K562 (cell line): ENCODE results near the gene RSPH6A. TPM values are rescaled to one million over a fixed set of nuclear protein-coding genes. Genes with fewer than 3 reads are reported as not detected.

Source experiments
- ATAC-seq: fragments of 200-7000 bp; cut with Tn5 transposase; 3 replicates; pipeline ENCODE4 v1.9.1; 2020; ENCODE audit warnings: moderate library complexity
- BruUV-seq: library from RNA; stranded (reverse); fragments of 400-500 nt; replicated peaks from 2 replicates; lab custom pipeline; 2021; lab: Mats Ljungman, UMichigan
- CTCF ChIA-PET: fragments of 300-600 bp; formaldehyde crosslinking; extraction: SDS; loops from one replicate; lab custom pipeline; 2021; ENCODE audit warnings: low intra/inter-chr PET ratio; lab: Yijun Ruan, JAX
- POLR2A ChIA-PET: fragments of 300-600, 350-650 bp; sonication (Branson Sonifier 250); formaldehyde crosslinking; extraction: SDS; loops from one replicate; lab custom pipeline; 2021; ENCODE audit warnings: antibody characterized with exemption, inconsistent platforms; lab: Yijun Ruan, JAX
- DNase-seq, 4 experiments: peaks; one replicate each; pipeline versions ENCODE4 v3.0.0 to v3.0.0-alpha.2; 2011 to 2018; ENCODE audit warnings: low spot score in 3 of 4, mixed read lengths in 3 of 4; ENCODE audit errors: extremely low read depth in 1 of 4
- FAIRE-seq: peaks from 2 replicates; lab custom pipeline; 2011; peaks lifted over from hg19 to GRCh38; lab: Jason Lieb, UNC
- H2AFZ ChIP-seq: 2 replicates; pipeline ENCODE4 v1.6.0; 2011; ENCODE audit warnings: low read depth, low read length, control low read depth, inconsistent platforms
- H3K27ac ChIP-seq: fragments of 200-600 bp; 3 replicates; pipeline ENCODE4 v1.8.0; 2011; ENCODE audit warnings: low read depth, mild to moderate bottlenecking, control low read depth, inconsistent platforms, low read length, moderate library complexity, mixed read lengths; ENCODE audit errors: extremely low read depth
- H3K27me3 ChIP-seq, 2 experiments: fragments of 300-600 bp in 1 of 2; 2 replicates in 1 of 2; 3 replicates in 1 of 2; pipeline versions ENCODE4 v1.6.0 to v1.8.0; 2011; ENCODE audit warnings: inconsistent platforms in 2 of 2, low read length in 2 of 2, mild to moderate bottlenecking in 1 of 2, mixed read lengths in 1 of 2, moderate library complexity in 1 of 2; ENCODE audit not compliant: control insufficient read depth in 2 of 2, insufficient read depth in 2 of 2
- H3K36me3 ChIP-seq: fragments of 300-600 bp; 3 replicates; pipeline ENCODE4 v1.8.0; 2011; ENCODE audit warnings: mild to moderate bottlenecking, low read length, inconsistent platforms; ENCODE audit not compliant: control insufficient read depth, insufficient read depth
- H3K4me1 ChIP-seq, 2 experiments: fragments of 200-600 bp in 1 of 2; replicated peaks in 1 of 2; 2 replicates in 1 of 2; 3 replicates in 1 of 2; pipeline versions ENCODE4 v1.5.1 to v1.8.0; 2011; ENCODE audit warnings: inconsistent platforms in 2 of 2, low read length in 2 of 2, mild to moderate bottlenecking in 1 of 2, mixed read lengths in 1 of 2, moderate library complexity in 1 of 2; ENCODE audit not compliant: control insufficient read depth in 2 of 2, insufficient read depth in 2 of 2
- H3K4me2 ChIP-seq: 2 replicates; pipeline ENCODE4 v1.6.1; 2011; ENCODE audit warnings: low read length, control low read depth, inconsistent platforms, mixed read lengths; ENCODE audit not compliant: insufficient read depth
- H3K4me3 ChIP-seq: fragments of 200-600 bp; sonication (generic), shearing (Covaris generic); 2 replicates; pipeline ENCODE4 v1.5.1; 2016; ENCODE audit warnings: control low read depth, inconsistent platforms
- H3K79me2 ChIP-seq: fragments of 200-600 bp; 3 replicates; pipeline ENCODE4 v1.8.0; 2011; ENCODE audit warnings: low read length, inconsistent platforms; ENCODE audit not compliant: control insufficient read depth, insufficient read depth
- H3K9ac ChIP-seq, 2 experiments: 2 replicates each; pipeline versions ENCODE4 v1.6.0 to v1.6.1; 2011; ENCODE audit warnings: low read depth in 2 of 2, low read length in 2 of 2, control low read depth in 1 of 2, inconsistent platforms in 1 of 2, mild to moderate bottlenecking in 1 of 2, mixed read lengths in 1 of 2; ENCODE audit not compliant: insufficient read depth in 1 of 2
- H3K9me1 ChIP-seq: one replicate; pipeline ENCODE4 v1.6.0; 2011; ENCODE audit warnings: inconsistent platforms, mild to moderate bottlenecking, low read length, moderate library complexity; ENCODE audit not compliant: control insufficient read depth, insufficient read depth
- H3K9me3 ChIP-seq: replicated peaks from 2 replicates; pipeline ENCODE4 v1.5.1; 2011; ENCODE audit warnings: low read depth, low read length, inconsistent platforms; ENCODE audit not compliant: control insufficient read depth, insufficient read depth
- H4K20me1 ChIP-seq: replicated peaks from 2 replicates; pipeline ENCODE4 v1.6.1; 2011; ENCODE audit warnings: low read length, inconsistent platforms, mixed read lengths; ENCODE audit not compliant: control insufficient read depth, insufficient read depth
- ADNP ChIP-seq: fragments of 200-800 bp; sonication (Bioruptor generic); IDR thresholded peaks from 2 replicates; pipeline ENCODE4 v1.6.1; 2016; ENCODE audit warnings: missing genetic modification characterization, missing compliant biosample characterization
- BCOR ChIP-seq: fragments of 450-650 bp; IDR thresholded peaks from 2 replicates; pipeline ENCODE4 v1.6.1; 2016
- CBX1 ChIP-seq: sonication (generic); IDR thresholded peaks from 2 replicates; pipeline ENCODE4 v1.6.1; 2016; ENCODE audit warnings: antibody characterized with exemption, low read depth, mild to moderate bottlenecking
- CBX3 ChIP-seq, 2 experiments: IDR thresholded peaks; 1 replicate in 1 of 2; 2 replicates in 1 of 2; pipeline ENCODE4 v1.6.1; 2012; ENCODE audit warnings: inconsistent platforms in 2 of 2, low read length in 2 of 2, borderline replicate concordance in 1 of 2, control low read depth in 1 of 2
- CHD4 ChIP-seq: fragments of 200-600 bp; sonication (generic); IDR thresholded peaks from 3 replicates; pipeline ENCODE4 v1.6.1; 2012; ENCODE audit warnings: low read depth, mild to moderate bottlenecking, mixed read lengths, low read length, inconsistent platforms; ENCODE audit not compliant: insufficient read depth, insufficient replicate concordance, poor library complexity, severe bottlenecking
- EWSR1 ChIP-seq: fragments of 450-650 bp; IDR thresholded peaks from 2 replicates; pipeline ENCODE4 v1.6.1; 2018; ENCODE audit warnings: borderline replicate concordance, mild to moderate bottlenecking, low read depth, moderate library complexity; ENCODE audit not compliant: partially characterized antibody
- FOSL1 ChIP-seq: fragments of 200-800 bp; sonication (Bioruptor generic); conservative IDR thresholded peaks from 2 replicates; pipeline ENCODE4 v1.6.1; 2016; ENCODE audit warnings: missing genetic modification characterization, missing compliant biosample characterization
- HDAC2 ChIP-seq: fragments of 450-650 bp; IDR thresholded peaks from 2 replicates; pipeline ENCODE4 v1.6.1; 2016; ENCODE audit warnings: mild to moderate bottlenecking
- HLTF ChIP-seq: fragments of 450-650 bp; IDR thresholded peaks from 2 replicates; pipeline ENCODE4 v1.6.1; 2016
- HMGN3 ChIP-seq: IDR thresholded peaks from 2 replicates; pipeline ENCODE4 v1.6.1; 2011; ENCODE audit warnings: borderline replicate concordance, low read depth, mild to moderate bottlenecking, mixed read lengths, low read length; ENCODE audit not compliant: insufficient read length; ENCODE audit errors: extremely low read depth
- KDM1A ChIP-seq, 2 experiments: fragments of 450-650 bp; IDR thresholded peaks; 2 replicates each; pipeline ENCODE4 v1.6.1; 2016; ENCODE audit warnings: mild to moderate bottlenecking in 2 of 2
- KLF10 ChIP-seq: fragments of 250-450 bp; sonication (Bioruptor Pico); IDR thresholded peaks from 2 replicates; pipeline ENCODE4 v1.6.1; 2021; ENCODE audit warnings: matching md5 sums
- LEF1 ChIP-seq: fragments of 450-650 bp; IDR thresholded peaks from 2 replicates; pipeline ENCODE4 v1.6.1; 2016; ENCODE audit warnings: mild to moderate bottlenecking
- MEIS2 ChIP-seq: fragments of 450-650 bp; IDR thresholded peaks from 2 replicates; pipeline ENCODE4 v1.6.1; 2014; ENCODE audit warnings: mild to moderate bottlenecking; ENCODE audit not compliant: partially characterized antibody
- NCOR1 ChIP-seq: fragments of 450-650 bp; IDR thresholded peaks from 2 replicates; pipeline ENCODE4 v1.6.1; 2016; ENCODE audit warnings: mild to moderate bottlenecking, moderate library complexity
- PTBP1 ChIP-seq: fragments of 200-400 bp; formaldehyde crosslinking; IDR thresholded peaks from 2 replicates; pipeline ENCODE4 v1.6.1; 2017; ENCODE audit warnings: low read depth, low read length
- RBM15 ChIP-seq: fragments of 200-400 bp; formaldehyde crosslinking; IDR thresholded peaks from 2 replicates; pipeline ENCODE4 v1.6.1; 2018; ENCODE audit warnings: mild to moderate bottlenecking, low read length, moderate library complexity; ENCODE audit not compliant: insufficient read depth
- RBM25 ChIP-seq: fragments of 200-400 bp; formaldehyde crosslinking; IDR thresholded peaks from 2 replicates; pipeline ENCODE4 v1.6.1; 2018; ENCODE audit warnings: low read length, low read depth, moderate library complexity; ENCODE audit not compliant: severe bottlenecking
- RCOR1 ChIP-seq, 2 experiments: IDR thresholded peaks; 2 replicates each; pipeline ENCODE4 v1.6.1; 2012; ENCODE audit warnings: low read depth in 2 of 2, low read length in 2 of 2, borderline replicate concordance in 1 of 2, improper control_type of control experiment in 1 of 2
- RFX5 ChIP-seq: IDR thresholded peaks from 2 replicates; pipeline ENCODE4 v1.6.1; 2011; ENCODE audit warnings: low read depth, mild to moderate bottlenecking, improper control_type of control experiment, low read length
- SMARCA5 ChIP-seq: fragments of 450-650 bp; IDR thresholded peaks from 2 replicates; pipeline ENCODE4 v1.6.1; 2016
- SREBF1 ChIP-seq: fragments of 150-350 bp; IDR thresholded peaks from 2 replicates; pipeline ENCODE4 v1.6.1; 2014; ENCODE audit warnings: antibody characterized with exemption, low read depth, low read length, borderline replicate concordance
- SUPT5H ChIP-seq: fragments of 450-650 bp; IDR thresholded peaks from 2 replicates; pipeline ENCODE4 v1.6.1; 2016
- TAF15 ChIP-seq: fragments of 200-400 bp; formaldehyde crosslinking; IDR thresholded peaks from 2 replicates; pipeline ENCODE4 v1.6.1; 2017; ENCODE audit warnings: mild to moderate bottlenecking, low read depth, low read length, moderate library complexity
- ZNF134 ChIP-seq: fragments of 250-450 bp; sonication (Bioruptor Pico); conservative IDR thresholded peaks from 2 replicates; pipeline ENCODE4 v1.4.0; 2020
- ZNF146 ChIP-seq: IDR thresholded peaks from one replicate; pipeline ENCODE4 v1.6.1; 2018; ENCODE audit warnings: missing compliant biosample characterization; ENCODE audit not compliant: unreplicated experiment
- in situ Hi-C: fragments of 300-500 bp; cut with MboI; formaldehyde crosslinking; loops from 4 replicates; pipeline ENCODE4 v1.15.0; 2018; ENCODE audit warnings: inconsistent platforms, mixed read lengths
- intact Hi-C: fragments of 100-400 bp; cut with micrococcal nuclease; formaldehyde crosslinking; loops from 2 replicates; pipeline ENCODE4 v1.14.2; 2022
- polyA plus RNA-seq, 8 experiments: library from polyadenylated mRNA; depleted of rRNA in 4 of 8; stranded (reverse) in 5 of 8; unstranded in 3 of 8; fragments of >200 nt; fragmentation: Nextera tagmentation in 2 of 8; fragmentation: Illumina TruSeq in 1 of 8; extraction: Ambion mirVana in 2 of 8; extraction: Trizol in 1 of 8; gene quantifications; 2 replicates each; pipeline versions ENCODE4 v1.2.1 to v1.2.3, GENCODE V29; 2011 to 2014; ENCODE audit warnings: inconsistent platforms in 1 of 8, missing spikeins in 1 of 8
- total RNA-seq, 7 experiments: library from RNA; depleted of rRNA in 6 of 7; stranded (reverse); fragments of >200 nt in 6 of 7; fragmentation: Illumina TruSeq in 2 of 7; extraction: Trizol in 2 of 7; gene quantifications; 2 replicates each; pipeline versions ENCODE4 v1.2.1 to v1.2.3, GENCODE V29; 2011 to 2021; ENCODE audit warnings: low replicate concordance in 1 of 7
- TF ChIP-seq, protein P1 (sequence below): fragments of 450-650 bp; formaldehyde crosslinking; IDR thresholded peaks from 2 replicates; pipeline ENCODE4 v1.4.0; 2022; ENCODE audit warnings: missing genetic modification characterization

Gene RSPH6A
- total and polyA plus RNA-seq, 9 of the 15 experiments (the other 6 are each of a cell fraction or from before 2014, with no cell fraction given) = 0.03 to 0.15 (median 0.07) TPM; not detected in 5

DNA sequence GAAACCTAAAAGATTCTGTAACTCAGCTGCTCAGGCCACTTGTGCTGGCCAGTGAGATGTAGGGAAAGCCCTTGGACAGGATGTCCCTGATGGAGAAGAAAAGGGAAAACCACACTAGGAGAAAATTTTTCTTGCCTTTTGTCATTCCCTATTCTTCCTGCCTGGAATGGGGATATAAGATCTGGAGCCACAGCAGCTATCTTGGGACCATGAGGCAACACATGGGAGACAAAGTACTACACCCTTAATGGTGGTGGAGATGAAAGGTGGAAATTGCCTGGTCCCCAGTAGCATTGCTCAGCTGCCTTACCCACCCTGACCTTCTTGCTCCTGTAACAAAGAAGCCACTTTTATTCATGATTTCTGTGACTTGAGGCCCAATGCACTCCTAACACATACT, 9.4 kb downstream of the RSPH6A start:
- no peaks in the 10 kb centered on the region for H3K79me2 ChIP-seq
- no peaks in the 10 kb centered on the region for H3K27me3 ChIP-seq
- no peak overlapping the region for H2AFZ ChIP-seq
- no peaks in the 10 kb centered on the region for H4K20me1 ChIP-seq
- no peak overlapping the region for H3K9ac ChIP-seq
- peaks cover 13 to 33% of the 10 kb centered on the region in 2 experiments; a peak in 4 of 5 replicates for H3K4me1 ChIP-seq
- no peak overlapping the region for H3K4me3 ChIP-seq
- no peaks in the 10 kb centered on the region for H3K9me1 ChIP-seq
- no peaks in the 10 kb centered on the region for H3K9me3 ChIP-seq
- FAIRE-seq = no peak
- in situ Hi-C loops = loop anchor here (10.0 kb wide), 1 partner anchor 199 kb away; no protein-coding TSS in a partner anchor
- H3K36me3 ChIP-seq = no peaks in the 10 kb centered on the region
- DNase-seq = no peak
- POLR2A ChIA-PET = interaction anchor here (2.0 kb wide), 1 partner anchor 13 kb away, joined by 6 read pairs; the partner anchor contains the start of gene DMWD
- no peak overlapping the region for H3K4me2 ChIP-seq
- intact Hi-C loops = no loop called here
- no peak for ATAC-seq
- no peak overlapping the region for H3K27ac ChIP-seq
- no TSS peak for BruUV-seq
- CTCF ChIA-PET = no interaction called here
- TF ChIP-seq ZNF146 (no peak), RBM25 (peak; percentile 98), RFX5 (no peak), ZNF134 (CRISPR knock-in tag) (no peak), HDAC2 (peak; percentile 76), SMARCA5 (peak; percentile 94), LEF1 (no peak), CBX3 (IDR thresholded peaks at IDR 0.05; ENCODE audit: borderline replicate concordance in 1 of 2, low read length in 2 of 2) (peak in 1 of 2 experiments; percentile 89; a peak in 2 of 3 replicates), EWSR1 (no peak), RCOR1 (IDR thresholded peaks at IDR 0.05; ENCODE audit: borderline replicate concordance in 1 of 2, low read depth in 2 of 2, low read length in 2 of 2) (peak in 1 of 2 experiments; percentile 92; a peak in 2 of 4 replicates), PTBP1 (peak; percentile 86; the same call in 1 of the 2 replicates), FOSL1 (tag) (no peak), MEIS2 (no peak), BCOR (peak; percentile 99), NCOR1 (no peak), CBX1 (peak; percentile 93; the same call in 1 of the 2 replicates), CHD4 (peak; percentile 40), RBM15 (no peak), KLF10 (CRISPR knock-in tag) (no peak), SREBF1 (no peak), ADNP (peak; percentile 89), HLTF (peak; percentile 79; the same call in 1 of the 2 replicates), SUPT5H (no peak), HMGN3 (no peak), TAF15 (no peak), KDM1A (IDR thresholded peaks at IDR 0.05) (peak; percentile 69 to 91)
- TF ChIP-seq, protein P1, sequence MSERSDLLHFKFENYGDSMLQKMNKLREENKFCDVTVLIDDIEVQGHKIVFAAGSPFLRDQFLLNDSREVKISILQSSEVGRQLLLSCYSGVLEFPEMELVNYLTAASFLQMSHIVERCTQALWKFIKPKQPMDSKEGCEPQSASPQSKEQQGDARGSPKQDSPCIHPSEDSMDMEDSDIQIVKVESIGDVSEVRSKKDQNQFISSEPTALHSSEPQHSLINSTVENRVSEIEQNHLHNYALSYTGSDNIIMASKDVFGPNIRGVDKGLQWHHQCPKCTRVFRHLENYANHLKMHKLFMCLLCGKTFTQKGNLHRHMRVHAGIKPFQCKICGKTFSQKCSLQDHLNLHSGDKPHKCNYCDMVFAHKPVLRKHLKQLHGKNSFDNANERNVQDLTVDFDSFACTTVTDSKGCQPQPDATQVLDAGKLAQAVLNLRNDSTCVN (CRISPR knock-in tag) = no peak
